HTR-8/SVneo (cell line): ENCODE measurements around the gene COPA.
A peak's percentile ranks its signal among the peaks of the same experiment; 100 is the strongest.
"Not testable (repeated sequence)": the region's sequence is repeated elsewhere in the genome, so short reads cannot be mapped to it uniquely, and the experiment has no call there.

Source experiments
- DNase-seq: peaks from one replicate; pipeline ENCODE4 v3.0.0; 2011; ENCODE audit warnings: low spot score, mixed read lengths; ENCODE audit not compliant: insufficient read length
- FAIRE-seq: peaks from 2 replicates; lab custom pipeline; 2011; peaks lifted over from hg19 to GRCh38; lab: Jason Lieb, UNC

The COPA gene

GRCh38 chr1:160342953-160343869 is at the start of gene COPA, which contains the start of gene NCSTN:
Gene COPA, minus strand, starts transcription at chr1:160343250. Its CDS starts 80 bp downstream, at chr1:160343170.
Gene NCSTN, plus strand, starts transcription at chr1:160343383. Its CDS starts 14 bp downstream, at chr1:160343397.
- FAIRE-seq (no peak), DNase-seq (peak; percentile 81)

GRCh38 chr1:160388406-160388805 is 45.4 kb upstream of the COPA start:
- FAIRE-seq, DNase-seq: not testable (repeated sequence)

DNA sequence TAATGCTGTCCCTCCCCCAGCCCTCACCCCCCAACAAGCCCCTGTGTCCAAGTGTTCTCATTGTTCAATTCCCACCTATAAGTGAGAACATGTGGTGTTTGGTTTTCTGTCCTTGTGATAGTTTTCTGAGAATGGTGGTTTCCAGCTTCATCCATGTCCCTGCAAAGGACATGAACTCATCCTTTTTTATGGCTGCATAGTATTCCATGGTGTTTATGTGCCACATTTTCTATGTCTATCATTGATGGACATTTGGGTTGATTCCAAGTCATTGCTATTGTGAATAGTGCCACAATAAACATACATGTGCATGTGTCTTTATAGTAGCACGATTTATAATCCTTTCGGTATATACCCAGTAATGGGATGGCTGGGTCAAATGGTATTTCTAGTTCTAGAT is 41.8 kb upstream of the COPA start:
- not testable (repeated sequence) for DNase-seq, FAIRE-seq

DNA sequence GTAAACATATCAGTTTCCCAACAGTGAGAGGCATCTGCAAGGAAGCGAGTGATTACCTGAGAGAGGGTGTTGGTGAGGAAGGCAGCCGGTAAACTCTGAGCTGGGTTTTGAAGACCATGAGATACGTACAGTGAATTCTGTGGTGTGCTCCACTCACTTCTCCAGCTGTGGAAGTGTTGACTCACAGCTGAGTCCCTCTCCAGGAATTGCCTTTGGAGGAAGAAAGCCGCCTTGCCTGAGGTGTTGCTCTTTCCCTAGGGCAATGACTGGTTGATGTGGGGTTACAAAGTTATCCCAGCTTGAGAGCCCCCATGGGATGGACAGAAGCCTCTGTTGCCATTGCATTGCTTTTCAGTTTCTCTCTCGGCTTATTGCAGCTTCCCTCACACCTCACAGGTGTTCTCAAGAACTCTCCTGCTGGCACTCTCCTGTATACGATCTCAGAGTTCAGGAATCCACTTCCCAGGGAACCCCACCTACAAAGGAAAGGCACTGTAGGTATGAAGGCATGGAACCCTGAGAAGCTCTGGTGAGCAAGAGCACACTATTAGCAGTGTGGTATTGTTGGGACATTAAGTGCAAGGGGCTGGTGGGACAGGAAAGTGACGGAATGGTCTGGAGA is 34.6 kb upstream of the COPA start:
- no peak for FAIRE-seq
- DNase-seq: no peak

DNA sequence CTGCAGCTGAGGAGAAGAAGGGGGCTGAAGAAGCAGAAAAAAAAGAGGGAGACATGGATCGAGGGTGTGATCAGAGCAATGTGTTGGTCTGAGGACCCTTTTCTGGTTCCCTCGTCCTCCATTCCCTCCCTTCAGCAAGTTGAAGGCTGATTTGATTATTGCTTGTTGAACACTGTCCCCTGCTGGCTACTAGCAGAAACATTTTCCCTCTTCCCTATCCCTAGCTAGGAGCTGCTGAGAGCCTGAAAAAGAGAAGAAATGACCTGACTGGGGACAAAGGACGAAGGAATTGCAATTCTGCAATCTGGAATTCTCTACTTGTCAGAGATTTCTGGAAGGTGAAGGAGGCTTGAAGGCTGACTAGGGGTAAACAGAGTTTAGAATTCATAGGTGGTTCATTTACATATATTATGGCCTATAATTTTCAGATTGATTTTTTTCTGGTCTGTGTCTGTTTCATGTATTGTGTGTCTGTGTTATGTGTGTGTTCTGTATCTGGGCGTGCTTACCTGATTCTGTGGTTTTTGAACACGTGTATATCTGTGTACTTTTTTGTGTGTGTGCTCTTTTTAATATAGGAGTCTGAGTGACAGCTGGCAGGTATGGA is 33.6 kb upstream of the COPA start:
- FAIRE-seq (no peak), DNase-seq (peak; percentile 70)

GRCh38 chr1:160375788-160376524 is 32.9 kb upstream of the COPA start:
- DNase-seq (peak; percentile 31), FAIRE-seq (no peak)

- DNase-seq: no peak
- FAIRE-seq: no peak
Observed at GRCh38 chr1:160374306-160375110, 31.5 kb upstream of the COPA start.

GRCh38 chr1:160373696-160374095 is 30.6 kb upstream of the COPA start:
- DNase-seq: no peak
- FAIRE-seq: no peak

- DNase-seq (no peak), FAIRE-seq (no peak)
Observed at GRCh38 chr1:160371756-160372155, 28.7 kb upstream of the COPA start.

DNA sequence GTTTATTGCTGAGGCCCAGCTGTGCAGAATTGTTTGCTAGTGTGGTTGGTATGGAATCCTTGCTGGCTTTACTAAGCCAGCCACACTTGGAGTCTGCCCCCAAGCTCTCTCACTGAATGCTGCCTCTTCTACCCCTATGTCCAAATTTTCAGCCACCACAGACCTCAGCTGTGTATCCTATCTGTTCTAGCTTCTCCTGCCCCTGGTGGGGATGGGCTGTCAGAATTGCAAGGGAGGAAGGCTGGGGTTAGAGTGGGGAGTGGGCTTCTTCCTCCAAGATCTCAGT is 28.2 kb upstream of the COPA start:
- DNase-seq (no peak), FAIRE-seq (no peak)

GRCh38 chr1:160370561-160371345 is 27.7 kb upstream of the COPA start:
- no peak for FAIRE-seq
- no peak for DNase-seq

DNA sequence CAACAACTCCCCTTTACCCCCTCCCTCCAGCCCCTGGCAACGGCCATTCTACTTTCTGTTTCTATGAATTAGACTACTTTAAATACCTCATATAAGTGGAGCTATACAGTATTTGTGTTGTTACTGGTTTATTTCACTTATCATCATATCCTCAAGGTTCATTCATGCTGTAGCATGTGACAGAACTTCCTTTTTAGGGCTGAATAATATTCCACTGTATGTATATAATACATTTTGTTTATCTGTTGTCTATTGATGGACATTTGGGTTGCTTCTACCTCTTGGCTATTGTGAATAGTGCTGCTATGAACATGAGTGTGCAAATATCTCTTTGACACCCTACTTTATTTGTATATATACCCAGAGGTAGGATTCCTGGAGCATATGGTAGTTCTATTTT is 26.0 kb upstream of the COPA start:
- FAIRE-seq (no peak), DNase-seq (no peak)

- DNase-seq (no peak), FAIRE-seq (no peak)
Observed at GRCh38 chr1:160367934-160368923, 25.2 kb upstream of the COPA start.

DNA sequence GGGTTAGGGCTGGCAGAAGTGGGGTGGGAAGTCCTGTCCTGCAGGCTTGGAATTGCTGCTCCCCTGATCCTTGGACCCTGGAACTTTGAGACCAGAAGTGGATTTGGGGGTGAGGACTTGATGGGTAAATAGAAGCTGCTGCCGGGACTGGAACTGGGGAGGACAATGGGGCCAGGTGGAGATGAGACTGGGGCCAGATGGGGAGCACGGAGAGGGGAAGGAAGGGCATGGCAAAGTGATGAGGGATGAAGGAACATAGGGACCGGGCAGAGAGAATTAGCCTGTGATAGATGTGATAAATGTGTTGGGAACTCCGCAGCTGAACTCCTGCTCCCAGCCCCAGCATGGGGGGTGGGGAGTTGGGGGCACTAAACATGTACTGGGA is 24.5 kb upstream of the COPA start:
- FAIRE-seq (no peak), DNase-seq (no peak)

DNA sequence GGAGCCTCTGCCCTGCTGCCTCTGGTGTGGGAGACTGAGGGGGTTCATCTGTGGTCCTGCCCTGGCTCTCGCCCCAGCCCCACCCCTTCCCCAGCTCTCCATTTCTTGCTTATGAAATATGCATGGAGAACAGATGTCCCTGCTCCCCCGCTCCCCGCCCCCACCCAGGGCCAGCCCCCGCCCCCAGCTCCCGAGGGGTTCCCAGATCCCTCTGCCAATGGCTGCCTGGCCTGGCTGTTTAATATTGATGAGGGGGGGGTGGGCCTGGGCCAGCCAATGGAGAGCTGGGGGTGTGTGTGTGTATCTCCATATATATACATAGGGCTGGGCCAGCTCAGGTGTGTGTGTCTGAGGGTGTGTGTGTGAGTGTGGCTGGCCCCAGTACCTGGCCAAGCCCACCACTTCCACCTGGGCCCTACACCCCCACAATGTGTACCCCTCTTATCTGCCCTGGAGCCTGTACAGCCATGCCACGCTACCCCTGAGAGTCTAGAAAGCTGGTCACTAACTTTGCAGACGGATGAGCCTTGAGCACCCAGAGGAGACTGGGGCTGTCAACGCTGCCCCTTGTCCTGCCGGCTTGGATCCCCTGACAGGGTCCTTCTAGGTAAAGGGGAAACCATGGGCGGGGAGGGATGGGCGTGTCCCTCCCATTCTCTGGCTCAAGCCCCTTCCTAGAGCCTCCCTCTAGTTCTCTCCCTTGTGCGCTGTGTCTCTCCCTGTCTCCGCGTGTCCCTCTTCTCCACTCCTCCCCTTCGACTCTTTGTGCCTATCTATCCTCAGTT is 23.9 kb upstream of the COPA start, which contains the start of gene NHLH1:
TSS of gene NHLH1 (plus strand) at position 341 of the 785 bp plus-strand sequence. CDS start 3,661 bp downstream, outside the sequence.
- FAIRE-seq: no peak
- DNase-seq: no peak

- FAIRE-seq: no peak
- no peak for DNase-seq
Observed at GRCh38 chr1:160365325-160365724, 22.3 kb upstream of the COPA start.
